ENCODE data around the gene ARSG. TPM values are rescaled to one million over a fixed set of nuclear protein-coding genes. Genes with fewer than 3 reads are reported as not detected.

The ARSG gene
- total RNA-seq, 1 donor from 2014 or later, result 8.7 TPM

DNA sequence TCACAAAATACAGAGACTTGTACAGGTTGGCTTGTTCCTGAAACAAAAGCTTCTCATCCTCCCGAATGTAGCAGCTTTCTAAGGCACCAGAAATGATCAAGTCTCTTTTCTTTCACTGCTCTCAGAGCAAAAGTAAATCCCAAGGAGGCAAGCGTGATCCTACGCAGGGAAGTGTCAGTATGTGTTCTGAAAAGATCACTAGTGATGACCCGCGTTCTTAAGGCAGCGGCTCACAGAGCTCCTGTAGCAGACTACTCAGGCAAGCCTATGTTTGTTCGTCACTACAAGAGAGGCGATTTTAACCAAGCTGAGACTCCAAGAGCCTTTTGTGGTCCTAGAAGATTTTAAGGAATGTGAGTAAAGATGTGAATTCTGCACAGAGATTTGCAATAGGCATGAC lies 131.5 kb downstream of the ARSG start:
- DNase-seq (ENCODE audit: extremely low spot score, unreplicated experiment), result no peak
- Mint-ChIP-seq H3K9me3 (ENCODE audit: unreplicated experiment) (peaks cover 4% of the 10 kb centered on the region), H3K27me3 (ENCODE audit: unreplicated experiment) (no peaks in the 10 kb centered on the region), H3K27ac (ENCODE audit: unreplicated experiment) (no peak overlapping the region), H3K4me1 (ENCODE audit: unreplicated experiment) (no peaks in the 10 kb centered on the region), H3K4me3 (ENCODE audit: unreplicated experiment) (no peak overlapping the region), H3K36me3 (ENCODE audit: unreplicated experiment) (peaks cover 49% of the 10 kb centered on the region)
- TF ChIP-seq, protein P1, sequence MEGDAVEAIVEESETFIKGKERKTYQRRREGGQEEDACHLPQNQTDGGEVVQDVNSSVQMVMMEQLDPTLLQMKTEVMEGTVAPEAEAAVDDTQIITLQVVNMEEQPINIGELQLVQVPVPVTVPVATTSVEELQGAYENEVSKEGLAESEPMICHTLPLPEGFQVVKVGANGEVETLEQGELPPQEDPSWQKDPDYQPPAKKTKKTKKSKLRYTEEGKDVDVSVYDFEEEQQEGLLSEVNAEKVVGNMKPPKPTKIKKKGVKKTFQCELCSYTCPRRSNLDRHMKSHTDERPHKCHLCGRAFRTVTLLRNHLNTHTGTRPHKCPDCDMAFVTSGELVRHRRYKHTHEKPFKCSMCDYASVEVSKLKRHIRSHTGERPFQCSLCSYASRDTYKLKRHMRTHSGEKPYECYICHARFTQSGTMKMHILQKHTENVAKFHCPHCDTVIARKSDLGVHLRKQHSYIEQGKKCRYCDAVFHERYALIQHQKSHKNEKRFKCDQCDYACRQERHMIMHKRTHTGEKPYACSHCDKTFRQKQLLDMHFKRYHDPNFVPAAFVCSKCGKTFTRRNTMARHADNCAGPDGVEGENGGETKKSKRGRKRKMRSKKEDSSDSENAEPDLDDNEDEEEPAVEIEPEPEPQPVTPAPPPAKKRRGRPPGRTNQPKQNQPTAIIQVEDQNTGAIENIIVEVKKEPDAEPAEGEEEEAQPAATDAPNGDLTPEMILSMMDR (IDR thresholded peaks at IDR 0.05), result no peak

DNA sequence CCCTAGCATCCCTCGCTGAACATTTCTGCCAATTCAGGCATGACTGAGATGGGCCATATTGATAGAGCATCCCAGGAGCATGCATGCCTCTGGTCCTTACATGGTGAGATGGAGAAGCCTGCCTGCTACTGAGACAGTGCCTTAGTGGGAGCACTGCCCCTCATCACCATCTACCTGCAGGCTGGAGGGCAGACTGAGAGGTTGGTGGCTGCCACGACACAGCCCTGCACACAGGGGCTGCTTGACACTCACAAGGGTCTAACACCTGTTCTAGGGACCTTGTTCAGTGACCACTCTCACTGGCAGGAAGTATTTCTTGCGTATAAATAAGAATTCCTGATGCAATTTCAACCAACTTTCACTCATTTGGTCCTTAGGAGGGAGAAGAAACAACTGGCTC lies 132.0 kb downstream of the ARSG start:
- no peak overlapping the region for H3K4me3 Mint-ChIP-seq (ENCODE audit: unreplicated experiment)
- no peaks in the 10 kb centered on the region for H3K27me3 Mint-ChIP-seq (ENCODE audit: unreplicated experiment)
- DNase-seq (ENCODE audit: extremely low spot score, unreplicated experiment), result no peak
- TF ChIP-seq, protein P1 (IDR thresholded peaks at IDR 0.05), result no peak
- peaks cover 49% of the 10 kb centered on the region for H3K36me3 Mint-ChIP-seq (ENCODE audit: unreplicated experiment)
- H3K27ac Mint-ChIP-seq (ENCODE audit: unreplicated experiment), result no peak overlapping the region
- H3K4me1 Mint-ChIP-seq (ENCODE audit: unreplicated experiment), result no peaks in the 10 kb centered on the region
- peaks cover 4% of the 10 kb centered on the region for H3K9me3 Mint-ChIP-seq (ENCODE audit: unreplicated experiment)

DNA sequence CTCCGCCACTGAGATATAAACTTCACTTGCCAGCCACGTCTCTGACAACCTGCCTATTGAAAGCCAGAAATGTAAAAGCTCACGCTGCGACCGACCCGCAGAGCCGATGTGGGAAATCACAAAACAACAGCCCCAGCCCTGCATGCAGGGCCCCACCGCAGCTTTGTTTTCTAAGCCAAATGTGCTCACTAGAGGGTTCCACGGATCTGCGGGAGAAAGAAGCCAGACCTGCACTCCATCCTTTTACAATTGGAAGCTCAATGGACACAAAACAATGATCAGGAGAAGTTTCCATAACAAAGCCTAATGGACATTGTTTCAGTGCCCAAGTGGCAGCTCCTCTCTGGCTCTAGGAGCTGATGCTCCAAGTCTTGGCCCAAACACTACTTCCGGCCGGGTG lies 132.9 kb downstream of the ARSG start:
- DNase-seq (ENCODE audit: extremely low spot score, unreplicated experiment), result peak; percentile 76
- Mint-ChIP-seq H3K4me3 (ENCODE audit: unreplicated experiment) (no peak overlapping the region), H3K9me3 (ENCODE audit: unreplicated experiment) (no peaks in the 10 kb centered on the region), H3K36me3 (ENCODE audit: unreplicated experiment) (peaks cover 51% of the 10 kb centered on the region), H3K27me3 (ENCODE audit: unreplicated experiment) (no peaks in the 10 kb centered on the region), H3K27ac (ENCODE audit: unreplicated experiment) (no peak overlapping the region), H3K4me1 (ENCODE audit: unreplicated experiment) (no peaks in the 10 kb centered on the region)
- TF ChIP-seq, protein P1 (IDR thresholded peaks at IDR 0.05), result no peak

DNA sequence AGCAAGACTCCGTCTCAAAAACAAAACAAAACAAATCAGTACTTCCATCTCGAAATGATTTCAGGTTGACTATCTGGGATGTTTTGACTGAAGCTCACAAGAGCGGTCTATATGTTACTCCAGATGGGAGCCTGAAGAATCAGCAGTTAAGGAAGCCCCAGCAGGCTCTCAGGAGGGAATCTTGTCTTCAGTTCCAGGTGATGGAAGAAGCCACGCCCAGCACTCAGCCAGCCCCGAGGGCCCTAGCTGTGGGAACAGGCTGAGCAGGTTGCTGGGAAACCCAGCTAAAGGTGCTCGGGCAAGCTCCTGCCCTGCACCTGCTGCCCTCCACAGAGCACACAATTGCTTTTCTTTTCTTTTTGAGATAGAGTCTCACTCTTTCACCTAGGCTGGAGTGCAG lies 133.6 kb downstream of the ARSG start:
- Mint-ChIP-seq H3K4me1 (ENCODE audit: unreplicated experiment) (no peaks in the 10 kb centered on the region), H3K27ac (ENCODE audit: unreplicated experiment) (no peak overlapping the region), H3K9me3 (ENCODE audit: unreplicated experiment) (no peaks in the 10 kb centered on the region), H3K27me3 (ENCODE audit: unreplicated experiment) (no peaks in the 10 kb centered on the region), H3K36me3 (ENCODE audit: unreplicated experiment) (peaks cover 49% of the 10 kb centered on the region), H3K4me3 (ENCODE audit: unreplicated experiment) (no peak overlapping the region)
- TF ChIP-seq, protein P1 (IDR thresholded peaks at IDR 0.05), result no peak
- DNase-seq (ENCODE audit: extremely low spot score, unreplicated experiment), result no peak

DNA sequence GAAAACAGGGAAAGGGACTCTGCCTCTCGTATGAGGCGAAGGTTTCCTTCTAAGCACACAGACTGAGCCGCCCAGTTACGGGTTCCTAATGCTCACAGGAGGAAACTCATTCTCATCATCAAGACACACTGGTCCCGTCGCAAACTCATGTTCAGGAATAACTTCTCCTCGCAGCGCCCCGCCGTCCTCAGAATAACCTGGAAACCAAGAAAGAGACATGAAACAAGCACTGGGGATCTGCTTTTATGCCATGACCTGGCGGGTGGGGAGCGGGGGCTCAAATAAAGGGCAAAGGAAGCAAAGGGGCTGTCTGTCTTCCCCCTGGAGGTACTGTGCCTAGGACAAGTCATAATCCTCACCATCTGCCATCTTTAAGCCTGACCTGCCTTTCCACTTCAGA lies 134.7 kb downstream of the ARSG start:
- Mint-ChIP-seq H3K4me3 (ENCODE audit: unreplicated experiment) (no peak overlapping the region), H3K27me3 (ENCODE audit: unreplicated experiment) (no peaks in the 10 kb centered on the region), H3K27ac (ENCODE audit: unreplicated experiment) (no peak overlapping the region), H3K9me3 (ENCODE audit: unreplicated experiment) (no peaks in the 10 kb centered on the region), H3K4me1 (ENCODE audit: unreplicated experiment) (no peaks in the 10 kb centered on the region), H3K36me3 (ENCODE audit: unreplicated experiment) (peaks cover 46% of the 10 kb centered on the region)
- TF ChIP-seq, protein P1 (IDR thresholded peaks at IDR 0.05), result no peak
- DNase-seq (ENCODE audit: extremely low spot score, unreplicated experiment), result peak; percentile 80
